Kidney glomerular epithelial cell (primary cell): ENCODE results near the gene MEAK7.

ENCODE experiments used
- DNase-seq: peaks from one replicate; lab custom pipeline; 2025; lab: John Stamatoyannopoulos, UW

The MEAK7 gene

DNA sequence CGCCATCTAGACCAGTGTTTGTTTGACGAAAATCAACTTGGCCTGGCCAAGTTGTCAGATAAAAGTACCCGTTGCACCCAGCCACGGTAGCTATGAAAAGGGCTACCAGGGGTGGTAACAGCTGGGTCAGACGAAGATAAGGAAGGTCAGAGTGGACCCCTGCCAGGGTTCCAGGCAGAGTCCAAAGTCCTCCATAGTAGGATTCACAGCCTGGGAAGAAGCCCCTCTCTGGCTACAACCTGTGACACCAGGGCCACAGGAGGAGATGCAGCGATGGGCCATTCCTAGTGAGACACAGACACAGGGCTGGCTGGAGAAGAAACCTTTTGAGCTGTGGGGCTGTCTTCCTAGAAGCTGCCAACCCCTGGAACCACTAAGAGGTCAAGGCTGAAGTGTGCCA is 39.3 kb downstream of the MEAK7 start:
- DNase-seq = no peak

DNA sequence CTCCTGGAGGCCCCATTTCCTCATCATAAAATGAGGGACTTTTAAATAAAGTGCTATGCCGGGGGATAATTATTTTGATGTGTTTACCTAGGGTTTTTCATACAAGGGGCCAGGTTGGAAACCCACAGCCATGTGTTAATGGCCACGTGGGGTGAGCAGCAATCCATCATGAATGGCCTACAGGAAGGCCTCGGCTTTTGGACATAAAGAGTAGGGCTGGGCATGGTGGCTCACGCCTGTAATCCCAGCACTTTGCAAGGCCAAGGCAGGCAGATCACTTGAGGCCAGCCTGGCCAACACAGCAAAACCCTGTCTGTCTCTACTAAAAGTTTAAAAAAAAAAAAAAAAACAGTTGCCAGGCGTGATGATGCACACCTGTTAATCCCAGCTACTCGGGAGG is 40.3 kb downstream of the MEAK7 start:
- no peak for DNase-seq

DNA sequence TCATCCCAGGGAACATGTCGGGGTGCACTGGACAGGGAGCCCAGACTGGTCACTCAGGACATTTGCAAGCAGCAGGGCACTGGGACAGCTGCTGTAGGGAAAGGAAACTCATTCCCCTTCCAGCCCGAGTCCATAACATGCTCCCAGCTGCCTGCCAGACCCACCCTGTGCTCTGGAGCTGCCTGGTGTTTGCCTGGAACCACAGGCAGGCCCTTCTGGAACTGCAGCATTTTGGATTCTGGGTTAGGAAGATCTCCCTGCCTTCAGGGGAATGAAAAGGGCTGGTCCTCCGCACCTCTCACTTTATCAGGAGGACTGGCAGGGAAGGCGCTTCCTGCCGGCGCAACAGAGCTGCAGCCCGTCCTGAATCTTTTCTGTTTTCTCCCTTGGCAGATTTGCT is 41.2 kb downstream of the MEAK7 start:
- DNase-seq = no peak

DNA sequence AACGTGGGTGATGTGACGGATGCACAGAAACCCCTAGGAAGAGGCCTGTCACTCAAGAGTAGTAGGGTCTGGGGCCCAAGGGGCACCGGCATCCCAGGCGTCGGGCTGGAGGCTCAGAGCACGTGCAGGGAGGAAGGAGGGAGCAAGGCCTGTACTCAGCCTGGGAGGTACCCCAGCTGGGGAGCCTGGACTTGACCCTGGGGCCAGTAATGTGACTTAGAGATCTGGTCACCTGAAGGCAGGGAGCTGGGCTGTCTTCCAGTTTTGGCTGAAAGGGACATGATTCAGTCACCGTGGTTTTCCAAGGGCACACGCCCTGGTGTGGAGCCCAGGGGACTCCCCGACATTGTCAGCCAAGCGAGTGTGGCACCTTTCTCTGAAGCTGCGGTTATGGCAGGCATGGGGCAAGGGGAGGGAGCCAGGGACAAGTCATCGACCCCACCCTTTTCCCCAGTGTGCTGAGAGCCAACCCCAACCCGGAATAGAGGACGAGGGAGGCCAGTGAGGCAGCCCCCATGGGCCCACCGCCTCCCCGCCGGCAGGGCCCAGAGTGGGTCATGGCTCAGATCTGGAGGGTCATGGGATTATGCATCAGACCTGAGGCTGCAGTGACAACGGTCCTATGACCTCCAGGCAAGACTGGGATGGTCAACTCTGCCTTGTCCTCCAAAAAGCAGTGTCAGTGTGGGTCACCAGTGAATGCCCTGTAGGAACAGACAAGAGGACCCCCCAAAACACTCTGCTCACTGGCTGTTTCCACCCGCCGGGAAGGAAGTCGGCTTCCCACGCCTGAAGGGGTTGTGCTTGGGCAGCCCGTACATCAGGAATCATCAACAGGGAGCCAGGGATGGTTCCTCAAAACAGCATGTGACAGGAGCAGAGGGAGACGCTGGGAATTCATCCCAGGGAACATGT is 41.9 kb downstream of the MEAK7 start:
- DNase-seq = no peak

GRCh38 chr16:84461413-84462295 is 42.8 kb downstream of the MEAK7 start:
- DNase-seq = no peak

- DNase-seq = no peak
Measured at GRCh38 chr16:84461029-84461412, 43.4 kb downstream of the MEAK7 start.

- DNase-seq = no peak
Measured at GRCh38 chr16:84460406-84461028, 43.9 kb downstream of the MEAK7 start.

DNA sequence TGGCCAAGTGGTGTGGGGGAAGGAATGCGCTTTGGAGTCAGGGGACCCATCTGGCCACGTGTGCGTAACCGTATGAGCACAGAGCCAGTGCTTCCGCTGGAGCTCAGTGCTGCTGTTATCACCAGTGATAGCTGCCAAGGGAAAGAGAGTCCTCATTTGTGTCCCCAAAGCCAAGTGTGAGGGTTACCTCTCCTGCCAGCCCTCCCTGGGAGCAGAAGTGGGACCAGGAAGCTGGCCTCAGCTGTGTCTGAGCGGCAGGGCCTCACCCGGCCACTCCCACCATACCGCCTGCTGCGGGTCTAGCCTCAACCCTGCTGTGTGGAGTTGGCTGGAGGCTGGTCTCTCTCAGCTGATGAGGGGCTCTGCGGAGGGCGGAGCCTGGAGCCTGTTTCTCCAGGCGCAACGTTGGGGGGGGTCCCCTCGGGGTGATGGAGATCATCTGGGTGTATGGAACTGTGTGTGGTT is 44.5 kb downstream of the MEAK7 start:
- no peak for DNase-seq

- DNase-seq = no peak
Measured at GRCh38 chr16:84459533-84459894, 44.9 kb downstream of the MEAK7 start.

DNA sequence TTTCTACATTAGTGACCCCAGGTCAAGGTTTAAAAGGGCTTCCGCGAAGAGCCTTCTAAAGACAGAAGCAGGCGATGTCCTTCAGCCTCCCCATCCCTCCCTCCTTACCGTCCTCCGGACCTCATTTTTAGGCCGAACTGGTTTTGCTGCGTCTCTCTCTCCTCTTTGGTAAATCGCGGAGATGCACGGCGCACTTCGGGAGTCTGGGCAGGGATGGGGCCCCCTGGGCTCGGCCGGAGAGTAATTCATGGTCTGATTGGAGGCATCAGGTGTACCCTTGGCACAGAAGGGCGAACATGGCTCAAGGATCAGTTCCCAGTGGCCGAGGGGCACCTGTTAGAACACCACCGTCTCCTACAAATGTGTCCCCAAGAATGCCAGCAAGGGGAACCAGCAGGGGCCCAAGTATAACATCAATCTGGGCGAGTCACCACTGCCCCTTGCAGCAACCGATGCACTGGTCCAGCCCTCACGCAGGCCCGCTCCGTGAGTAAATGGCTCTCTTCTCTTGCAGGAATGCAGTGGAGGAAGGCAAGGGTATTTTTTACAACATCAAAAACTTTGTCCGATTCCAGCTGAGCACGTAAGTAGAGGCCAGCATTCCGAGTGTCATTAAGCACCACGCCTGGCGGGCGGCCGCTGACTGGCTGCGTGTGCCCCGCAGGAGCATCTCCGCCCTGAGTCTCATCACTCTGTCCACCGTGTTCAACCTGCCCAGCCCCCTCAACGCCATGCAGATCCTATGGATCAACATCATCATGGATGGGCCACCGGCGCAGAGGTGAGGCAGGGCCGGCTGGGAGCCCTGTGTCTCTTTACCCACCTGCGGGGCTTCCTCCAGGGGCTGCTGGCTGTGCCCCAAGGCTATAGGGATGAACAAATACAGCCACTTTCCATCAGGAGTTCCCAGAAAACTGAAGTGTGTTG is 45.6 kb downstream of the MEAK7 start:
- no peak for DNase-seq

GRCh38 chr16:84455031-84455430 is 49.4 kb downstream of the MEAK7 start:
- no peak for DNase-seq
